HEK293T (cell line): ENCODE measurements around the gene WWTR1.

Experiments used
- ELF4 ChIP-seq: fragments of 450-650 bp; IDR thresholded peaks from 2 replicates; pipeline ENCODE4 v1.6.1; 2017; ENCODE audit warnings: antibody characterized with exemption
- FOXK2 ChIP-seq: fragments of 450-650 bp; IDR thresholded peaks from 2 replicates; pipeline ENCODE4 v1.6.1; 2016; ENCODE audit warnings: mild to moderate bottlenecking
- HDGF ChIP-seq: fragments of 450-650 bp; IDR thresholded peaks from 2 replicates; pipeline ENCODE4 v1.6.1; 2017; ENCODE audit warnings: antibody characterized with exemption, borderline replicate concordance
- L3MBTL2 ChIP-seq: fragments of 450-650 bp; conservative IDR thresholded peaks from 2 replicates; pipeline ENCODE4 v1.6.1; 2016; ENCODE audit warnings: mild to moderate bottlenecking
- NFRKB ChIP-seq: fragments of 450-650 bp; IDR thresholded peaks from 2 replicates; pipeline ENCODE4 v1.6.1; 2016; ENCODE audit warnings: mild to moderate bottlenecking, moderate library complexity
- SUZ12 ChIP-seq: fragments of 450-650 bp; IDR thresholded peaks from 2 replicates; pipeline ENCODE4 v1.6.1; 2016; ENCODE audit warnings: mild to moderate bottlenecking
- TARDBP ChIP-seq: fragments of 450-650 bp; IDR thresholded peaks from 2 replicates; pipeline ENCODE4 v1.6.1; 2016
- ZNF384 ChIP-seq: fragments of 450-650 bp; IDR thresholded peaks from 2 replicates; pipeline ENCODE4 v1.6.1; 2016
- TF ChIP-seq, protein P1 (sequence below): fragments of 450-650 bp; IDR thresholded peaks from 2 replicates; pipeline ENCODE4 v1.6.1; 2016

DNA sequence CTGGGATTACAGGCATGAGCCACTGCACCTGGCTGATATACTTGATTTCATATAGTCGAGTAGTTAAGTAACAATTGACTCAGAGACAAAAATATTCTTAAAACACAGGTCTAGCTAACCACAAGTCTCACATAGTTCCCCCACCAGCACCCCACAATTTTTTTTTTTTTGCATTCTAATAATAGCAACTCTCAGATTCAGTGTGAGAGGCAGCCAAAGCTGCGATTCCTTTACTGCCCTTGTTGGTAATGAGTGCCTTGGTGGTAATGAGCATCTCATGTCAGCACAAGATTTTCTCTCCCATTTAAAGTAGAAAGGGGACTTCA lies 72.5 kb downstream of the WWTR1 start:
- TF ChIP-seq, protein P1, sequence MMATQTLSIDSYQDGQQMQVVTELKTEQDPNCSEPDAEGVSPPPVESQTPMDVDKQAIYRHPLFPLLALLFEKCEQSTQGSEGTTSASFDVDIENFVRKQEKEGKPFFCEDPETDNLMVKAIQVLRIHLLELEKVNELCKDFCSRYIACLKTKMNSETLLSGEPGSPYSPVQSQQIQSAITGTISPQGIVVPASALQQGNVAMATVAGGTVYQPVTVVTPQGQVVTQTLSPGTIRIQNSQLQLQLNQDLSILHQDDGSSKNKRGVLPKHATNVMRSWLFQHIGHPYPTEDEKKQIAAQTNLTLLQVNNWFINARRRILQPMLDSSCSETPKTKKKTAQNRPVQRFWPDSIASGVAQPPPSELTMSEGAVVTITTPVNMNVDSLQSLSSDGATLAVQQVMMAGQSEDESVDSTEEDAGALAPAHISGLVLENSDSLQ: no peak
- TF ChIP-seq SUZ12: no peak
- no peak for TF ChIP-seq ZNF384
- no peak for TF ChIP-seq ELF4
- TF ChIP-seq HDGF: no peak
- TF ChIP-seq FOXK2: no peak
- TF ChIP-seq L3MBTL2: no peak
- TF ChIP-seq TARDBP: no peak
- TF ChIP-seq NFRKB: no peak
